ENCODE measurements around the gene FBXW7.

Gene FBXW7

GRCh38 chr4:152515678-152516077, 20.2 kb downstream of the FBXW7 start:
- no peak overlapping the region for H3K4me3 ChIP-seq (ENCODE audit: low read depth, low read length)
- peak; percentile 41 for DNase-seq (ENCODE audit: low read depth)
- TF ChIP-seq, protein P1, sequence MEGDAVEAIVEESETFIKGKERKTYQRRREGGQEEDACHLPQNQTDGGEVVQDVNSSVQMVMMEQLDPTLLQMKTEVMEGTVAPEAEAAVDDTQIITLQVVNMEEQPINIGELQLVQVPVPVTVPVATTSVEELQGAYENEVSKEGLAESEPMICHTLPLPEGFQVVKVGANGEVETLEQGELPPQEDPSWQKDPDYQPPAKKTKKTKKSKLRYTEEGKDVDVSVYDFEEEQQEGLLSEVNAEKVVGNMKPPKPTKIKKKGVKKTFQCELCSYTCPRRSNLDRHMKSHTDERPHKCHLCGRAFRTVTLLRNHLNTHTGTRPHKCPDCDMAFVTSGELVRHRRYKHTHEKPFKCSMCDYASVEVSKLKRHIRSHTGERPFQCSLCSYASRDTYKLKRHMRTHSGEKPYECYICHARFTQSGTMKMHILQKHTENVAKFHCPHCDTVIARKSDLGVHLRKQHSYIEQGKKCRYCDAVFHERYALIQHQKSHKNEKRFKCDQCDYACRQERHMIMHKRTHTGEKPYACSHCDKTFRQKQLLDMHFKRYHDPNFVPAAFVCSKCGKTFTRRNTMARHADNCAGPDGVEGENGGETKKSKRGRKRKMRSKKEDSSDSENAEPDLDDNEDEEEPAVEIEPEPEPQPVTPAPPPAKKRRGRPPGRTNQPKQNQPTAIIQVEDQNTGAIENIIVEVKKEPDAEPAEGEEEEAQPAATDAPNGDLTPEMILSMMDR (IDR thresholded peaks at IDR 0.05; ENCODE audit: low read depth, low read length, missing control alignments): no peak
- in situ Hi-C loops (cut with HindIII; ENCODE audit: low sequenced_read_pairs): no loop called here

DNA sequence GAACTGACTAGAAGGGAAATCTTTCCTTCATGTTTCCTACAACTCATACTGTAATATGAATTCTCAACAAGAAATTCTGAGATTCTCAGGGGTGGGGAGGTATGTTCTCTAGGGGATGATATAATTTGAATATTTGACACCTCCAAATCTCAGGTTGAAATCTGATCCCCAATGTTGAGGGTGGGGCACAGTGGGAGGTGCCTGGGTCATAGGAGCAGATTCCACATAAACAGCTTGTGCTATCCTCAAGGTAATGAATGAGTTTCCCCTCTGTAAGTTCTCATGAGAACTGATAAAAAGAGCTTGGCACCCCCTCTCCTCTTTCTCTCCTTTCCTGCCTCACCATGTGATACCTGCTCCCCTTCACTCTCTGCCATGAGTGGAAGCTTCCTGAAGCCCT, 21.5 kb downstream of the FBXW7 start:
- in situ Hi-C loops (cut with HindIII; ENCODE audit: low sequenced_read_pairs): no loop called here
- TF ChIP-seq, protein P1 (IDR thresholded peaks at IDR 0.05; ENCODE audit: low read depth, low read length, missing control alignments): no peak
- DNase-seq (ENCODE audit: low read depth): no peak
- no peak overlapping the region for H3K4me3 ChIP-seq (ENCODE audit: low read depth, low read length)

- TF ChIP-seq, protein P1 (IDR thresholded peaks at IDR 0.05; ENCODE audit: low read depth, low read length, missing control alignments): no peak
- in situ Hi-C loops (cut with HindIII; ENCODE audit: low sequenced_read_pairs): no loop called here
- DNase-seq (ENCODE audit: low read depth): no peak
- no peak overlapping the region for H3K4me3 ChIP-seq (ENCODE audit: low read depth, low read length)
These were observed 22.8 kb downstream of the FBXW7 start for GRCh38 chr4:152513078-152513477.

- TF ChIP-seq, protein P1 (IDR thresholded peaks at IDR 0.05; ENCODE audit: low read depth, low read length, missing control alignments): no peak
These were observed 23.4 kb downstream of the FBXW7 start for GRCh38 chr4:152512483-152512882.

GRCh38 chr4:152510349-152511147, 25.3 kb downstream of the FBXW7 start:
- in situ Hi-C loops (cut with HindIII; ENCODE audit: low sequenced_read_pairs): no loop called here
- no peak overlapping the region for H3K4me3 ChIP-seq (ENCODE audit: low read depth, low read length)

More at GRCh38 chr4:152512483-152512882, 23.4 kb downstream of the FBXW7 start:
- H3K4me3 ChIP-seq (ENCODE audit: low read depth, low read length): no peak overlapping the region
- in situ Hi-C loops (cut with HindIII; ENCODE audit: low sequenced_read_pairs): no loop called here
- no peak for DNase-seq (ENCODE audit: low read depth)

GRCh38 chr4:152509595-152510225, 26.2 kb downstream of the FBXW7 start:
- TF ChIP-seq, protein P1 (IDR thresholded peaks at IDR 0.05; ENCODE audit: low read depth, low read length, missing control alignments): no peak
- H3K4me3 ChIP-seq (ENCODE audit: low read depth, low read length): no peak overlapping the region
- DNase-seq (ENCODE audit: low read depth): no peak
- in situ Hi-C loops (cut with HindIII; ENCODE audit: low sequenced_read_pairs): no loop called here

More at GRCh38 chr4:152510349-152511147, 25.3 kb downstream of the FBXW7 start:
- TF ChIP-seq, protein P1 (IDR thresholded peaks at IDR 0.05; ENCODE audit: low read depth, low read length, missing control alignments): no peak
- no peak for DNase-seq (ENCODE audit: low read depth)

All from astrocyte of the cerebellum (primary cell).